Hypothalamus (tissue), 51 donors: ENCODE data around the gene POLR3A.

ENCODE experiments used
- DNase-seq, 51 donors: peaks; one replicate each; lab custom pipeline; 2025; lab: John Stamatoyannopoulos, UW

The POLR3A gene

DNA sequence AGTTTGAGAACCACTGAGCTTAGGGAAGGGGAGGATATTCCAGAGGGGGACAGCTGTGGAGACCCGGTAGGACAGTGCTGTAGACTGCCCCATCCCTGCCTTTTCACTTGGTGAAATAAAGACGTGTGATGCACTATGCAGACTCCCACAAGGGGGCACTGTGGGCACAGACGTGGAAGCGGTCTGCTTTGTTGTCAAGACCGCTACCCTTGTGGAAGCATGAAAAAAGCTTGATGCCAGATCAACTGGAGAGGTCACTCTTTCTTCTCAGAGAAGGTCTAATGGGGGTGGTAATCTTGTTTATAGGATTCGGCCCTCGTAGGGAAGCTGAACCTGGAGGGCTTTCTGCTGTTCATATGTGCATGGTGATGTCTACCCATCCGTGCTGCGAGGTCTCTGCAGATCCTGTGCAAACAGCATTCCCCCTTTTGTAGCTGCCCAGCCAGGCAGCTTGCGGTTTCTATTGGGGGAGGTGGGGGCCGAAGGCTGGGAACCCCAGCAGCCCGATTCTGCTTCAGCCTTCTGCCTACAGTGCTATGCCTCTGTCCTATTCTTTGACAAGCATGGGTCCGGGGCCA, 18.1 kb upstream of the POLR3A start:
- peak; percentile 10 to 99 (median 77) for DNase-seq

DNA sequence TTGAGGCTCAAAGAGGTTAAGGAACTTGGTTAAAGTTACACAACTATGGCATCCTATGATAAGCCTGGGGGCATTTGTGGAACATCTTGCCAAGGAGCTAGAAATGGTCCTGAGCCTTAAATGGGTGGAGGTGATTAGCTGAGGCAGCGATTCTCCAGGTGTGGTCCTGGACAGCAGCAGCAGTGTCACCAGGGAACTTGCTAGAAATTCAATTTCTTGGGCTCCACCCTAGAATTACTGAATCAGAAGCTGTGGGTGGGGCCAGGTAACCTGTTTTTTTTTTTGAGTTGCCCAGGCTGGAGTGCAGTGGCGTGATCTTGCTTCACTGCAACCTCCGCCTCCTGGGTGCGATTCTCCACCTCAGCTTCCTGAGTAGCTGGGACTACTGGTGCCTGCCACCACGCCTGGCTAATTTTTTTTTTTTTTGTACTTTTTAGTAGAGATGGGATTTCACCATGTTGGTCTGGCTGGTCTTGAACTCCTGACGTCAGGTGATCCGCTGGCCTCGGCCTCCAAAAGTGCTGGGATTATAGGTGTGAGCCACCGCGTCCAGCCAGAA, 17.5 kb upstream of the POLR3A start:
- DNase-seq, result no peak

DNA sequence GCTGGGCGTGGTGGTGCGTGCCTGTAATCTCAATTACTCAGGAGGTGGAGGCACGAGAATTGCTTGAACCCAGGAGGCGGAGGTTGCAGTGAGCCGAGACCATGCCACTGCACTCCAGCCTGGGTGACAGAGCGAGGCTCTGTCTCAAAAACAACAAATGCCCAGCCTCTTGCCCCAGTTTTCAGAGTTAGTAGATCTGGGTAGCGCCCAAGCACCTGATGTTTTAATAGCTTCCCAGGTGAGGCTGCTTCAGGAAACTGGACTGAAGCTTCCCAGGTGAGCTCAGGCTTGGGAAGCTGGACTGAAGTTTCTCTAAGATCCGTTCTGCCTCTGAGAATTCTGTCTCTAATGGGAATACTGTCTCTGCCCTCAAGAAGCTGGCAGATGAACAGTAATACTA, 16.5 kb upstream of the POLR3A start:
- no peak for DNase-seq

DNA sequence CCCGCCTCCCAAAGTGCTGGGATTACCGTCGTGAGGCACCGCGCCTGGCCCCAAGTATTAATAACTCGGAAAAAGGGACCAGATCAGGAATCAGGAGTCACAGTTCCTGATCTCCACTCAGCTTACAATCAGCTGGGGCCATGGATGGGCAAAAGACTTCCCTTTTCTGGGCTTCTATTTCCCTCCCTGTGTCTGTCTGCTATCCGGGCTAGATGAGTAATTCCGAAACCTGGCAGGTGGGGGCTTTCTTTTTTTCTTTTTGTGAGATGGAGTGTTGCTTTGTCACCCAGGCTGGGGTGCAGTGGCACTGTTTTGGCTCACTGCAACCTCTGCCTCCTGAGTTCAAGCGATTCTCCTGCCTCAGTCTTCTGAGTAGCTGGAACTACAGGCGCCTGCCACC, 15.9 kb upstream of the POLR3A start:
- peak in 10 of 51 donors; percentile 5 to 13 (median 10) for DNase-seq

DNA sequence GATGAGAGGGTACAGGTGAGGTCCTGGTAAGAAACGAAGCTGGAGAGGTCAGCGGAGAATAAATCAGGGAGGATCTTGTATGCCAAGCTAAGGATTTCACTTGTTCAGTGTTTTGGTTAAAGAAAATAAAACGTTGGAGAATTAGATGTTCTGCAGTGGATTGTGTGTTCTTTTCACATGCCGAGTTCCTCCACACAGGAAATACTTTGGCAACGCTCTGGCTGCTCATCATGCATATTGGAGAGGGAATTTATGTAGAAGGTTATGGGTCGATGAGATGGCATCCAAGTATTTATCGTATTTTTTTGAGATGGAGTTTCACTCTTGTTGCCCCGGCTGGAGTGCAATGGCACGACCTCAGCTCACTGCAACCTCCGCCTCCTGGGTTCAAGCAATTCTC, 15.4 kb upstream of the POLR3A start:
- DNase-seq, result no peak

DNA sequence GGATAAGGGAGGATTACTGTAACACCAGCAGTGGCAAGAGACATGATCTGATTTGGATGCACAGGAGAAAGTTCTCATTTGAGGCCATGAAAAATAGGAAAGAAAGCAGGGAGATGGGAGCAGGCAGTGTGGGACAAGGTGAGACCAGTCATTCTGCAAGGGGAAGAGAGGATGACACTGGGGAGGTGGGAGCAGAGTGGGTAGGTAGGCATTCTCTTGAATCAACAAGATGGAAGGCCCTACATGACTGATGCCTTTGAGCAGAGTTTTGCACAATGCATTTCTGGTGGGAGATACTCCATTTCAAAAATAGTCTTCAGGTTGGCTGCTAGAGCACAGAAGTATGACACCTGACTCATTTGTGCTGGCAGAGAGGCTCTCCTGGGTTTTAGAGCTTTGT, 14.9 kb upstream of the POLR3A start:
- no peak for DNase-seq

DNA sequence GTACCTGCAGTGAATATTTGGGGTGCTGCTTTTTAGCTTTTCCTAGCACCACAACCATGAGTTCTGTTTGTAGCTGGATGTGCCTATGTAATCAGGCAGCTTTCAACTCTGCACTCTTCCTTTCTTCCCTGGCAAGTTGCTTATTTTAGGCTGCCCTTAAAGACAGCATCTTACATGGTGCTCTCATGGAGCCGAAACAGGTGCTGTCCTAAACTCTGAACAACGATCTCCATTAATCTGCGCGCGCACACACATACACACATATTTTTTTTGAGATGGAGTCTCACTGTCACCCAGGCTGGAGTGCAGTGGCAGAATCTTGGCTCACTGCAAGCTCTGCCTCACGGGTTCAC, 13.4 kb upstream of the POLR3A start:
- no peak for DNase-seq

DNA sequence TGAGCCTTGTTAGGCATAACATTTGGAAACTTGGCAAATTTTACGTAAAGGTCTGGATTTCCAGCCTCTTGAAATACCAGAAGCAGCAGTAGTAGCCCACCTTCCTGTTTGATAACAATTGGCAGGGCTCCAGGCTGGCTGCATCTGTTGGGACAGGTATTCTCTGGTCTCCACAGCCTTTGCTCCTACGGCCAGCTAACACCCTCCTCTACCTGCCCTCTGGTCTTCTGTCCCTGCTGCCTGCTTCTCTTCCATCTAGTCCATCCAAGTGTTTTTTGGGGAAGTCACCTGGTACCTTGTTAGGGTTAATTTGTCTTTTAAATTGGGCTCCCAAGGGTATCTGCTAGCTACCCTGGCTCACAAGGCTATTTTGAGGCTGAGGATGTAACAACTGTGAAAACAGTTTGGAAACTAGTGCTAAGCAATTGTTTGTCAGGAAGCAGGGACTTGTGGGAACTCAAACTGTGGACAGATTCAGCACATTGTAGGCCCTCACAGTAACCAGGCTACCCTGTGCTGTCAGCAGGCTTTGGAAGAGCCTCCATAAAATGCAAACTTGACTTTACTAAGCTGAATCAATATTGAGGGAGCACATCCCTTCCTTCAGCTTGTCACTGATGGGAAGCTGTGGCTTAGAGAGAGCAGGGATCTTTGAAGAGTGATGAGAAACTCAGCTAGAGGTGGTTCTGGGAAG, 12.9 kb upstream of the POLR3A start:
- DNase-seq, result no peak

DNA sequence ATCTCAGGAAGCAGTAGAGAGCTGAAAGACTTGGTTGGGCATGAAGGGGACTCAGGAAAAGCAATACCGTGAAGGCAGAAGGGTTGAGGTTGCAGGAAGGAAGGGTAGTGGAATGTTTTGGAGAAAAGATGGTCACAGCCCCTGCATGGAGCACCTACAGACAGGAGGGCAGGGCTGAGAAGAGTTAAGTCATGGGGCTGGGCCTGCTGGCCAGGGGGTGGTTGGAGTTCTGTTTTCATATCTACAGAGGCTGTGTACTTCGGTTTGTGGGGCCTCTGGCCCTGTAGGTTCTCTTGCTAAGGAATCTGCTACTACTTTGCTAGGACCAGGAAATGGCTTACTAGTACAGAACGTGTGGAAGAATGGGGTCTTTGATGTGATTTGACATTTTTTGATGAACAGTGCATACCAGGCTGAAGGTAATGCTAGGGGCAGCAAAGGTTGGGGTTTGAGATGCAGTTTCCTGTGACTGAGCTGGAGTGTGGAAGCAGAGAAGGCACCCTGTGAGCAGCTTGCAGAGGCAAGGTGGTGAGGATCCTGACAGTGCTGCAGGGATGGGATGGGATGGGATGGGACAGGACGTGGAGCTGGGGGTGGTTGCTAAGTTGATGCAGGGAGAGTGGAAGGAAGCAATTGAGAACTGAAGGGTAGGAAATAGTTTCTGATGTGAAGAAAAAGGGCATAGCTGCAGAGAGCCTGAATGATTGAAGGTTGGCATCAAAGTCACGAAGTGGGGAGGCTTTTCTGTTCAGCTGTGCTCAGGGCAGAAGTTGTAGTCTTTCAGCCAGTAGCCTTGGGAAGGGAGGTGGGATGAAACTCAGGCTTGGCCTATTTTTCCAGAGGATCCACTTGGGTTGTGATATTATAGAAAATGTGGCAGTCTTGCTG, 12.1 kb upstream of the POLR3A start:
- DNase-seq, result no peak

DNA sequence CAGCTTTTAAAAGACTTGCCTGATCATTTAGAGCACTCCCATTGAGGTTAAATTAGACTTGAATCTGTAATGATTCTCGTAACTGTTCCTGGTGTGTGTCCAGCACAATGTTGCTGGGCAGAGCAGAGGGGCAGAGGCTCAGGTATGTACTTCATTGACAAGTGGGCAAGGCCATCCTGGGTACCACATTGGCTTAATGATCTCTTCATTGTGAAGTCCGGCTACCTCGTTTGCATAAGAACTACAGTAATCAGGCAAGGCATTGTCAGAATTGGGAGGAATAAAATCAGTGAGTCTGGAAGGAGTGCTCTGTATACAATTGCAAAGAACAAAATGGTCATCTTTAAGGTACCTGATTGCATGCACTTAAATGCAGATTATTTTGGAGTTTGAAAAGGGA, 10.4 kb upstream of the POLR3A start:
- DNase-seq, result no peak

DNA sequence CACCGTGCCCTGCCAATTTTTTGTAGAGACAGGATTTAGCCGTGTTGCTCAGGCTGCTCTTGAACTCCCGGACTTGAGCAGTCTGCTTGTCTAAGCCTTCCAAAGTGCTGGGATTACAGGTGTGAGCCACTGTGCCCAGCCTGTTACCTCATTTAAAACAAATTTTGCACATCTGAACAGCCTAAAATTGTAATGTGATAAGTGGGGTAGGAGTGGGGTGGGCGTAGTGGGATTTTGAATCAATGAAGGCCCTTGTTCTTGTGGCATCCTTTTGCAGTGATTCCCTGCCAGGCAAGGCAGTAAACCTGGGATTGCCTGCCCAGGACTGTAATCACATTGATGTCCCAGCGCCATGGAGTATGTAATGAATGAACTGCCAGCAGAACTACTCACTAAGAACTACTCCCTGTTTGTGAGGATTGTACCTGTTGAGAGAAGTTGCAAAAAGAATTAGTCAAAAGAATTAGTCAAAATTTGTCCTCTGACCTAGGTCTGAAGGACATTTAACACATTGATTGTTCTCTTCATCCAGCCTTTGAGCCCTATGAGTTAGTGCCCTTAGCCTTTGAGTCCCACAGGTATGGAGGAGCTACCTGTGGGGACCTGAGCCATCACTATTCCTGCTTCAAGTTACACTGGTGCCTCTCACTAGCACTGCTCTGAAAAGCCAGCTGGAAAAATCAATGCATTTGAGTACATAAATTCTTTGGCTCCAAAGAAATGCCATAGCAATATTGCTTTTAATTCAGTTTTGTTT, 9.7 kb upstream of the POLR3A start:
- no peak for DNase-seq

DNA sequence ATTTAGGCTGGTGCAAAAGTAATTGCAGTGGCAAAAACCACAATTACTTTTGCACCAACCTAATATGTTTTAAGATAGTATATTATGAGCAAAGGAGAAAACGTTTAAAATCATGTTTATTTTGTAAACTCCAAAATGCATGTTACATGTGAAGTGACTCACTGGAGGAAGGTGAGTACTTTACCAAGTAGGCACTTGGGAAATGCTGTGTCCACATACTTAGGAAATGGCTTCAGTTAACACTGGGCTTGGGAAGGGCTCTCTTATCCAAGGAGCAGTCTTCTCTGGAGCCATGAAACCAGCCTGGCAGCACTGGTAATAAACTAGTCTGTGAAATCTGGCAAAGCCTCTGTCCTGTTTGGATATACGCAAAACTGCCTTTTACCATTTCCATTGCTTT, 8.8 kb upstream of the POLR3A start:
- DNase-seq, result no peak

DNA sequence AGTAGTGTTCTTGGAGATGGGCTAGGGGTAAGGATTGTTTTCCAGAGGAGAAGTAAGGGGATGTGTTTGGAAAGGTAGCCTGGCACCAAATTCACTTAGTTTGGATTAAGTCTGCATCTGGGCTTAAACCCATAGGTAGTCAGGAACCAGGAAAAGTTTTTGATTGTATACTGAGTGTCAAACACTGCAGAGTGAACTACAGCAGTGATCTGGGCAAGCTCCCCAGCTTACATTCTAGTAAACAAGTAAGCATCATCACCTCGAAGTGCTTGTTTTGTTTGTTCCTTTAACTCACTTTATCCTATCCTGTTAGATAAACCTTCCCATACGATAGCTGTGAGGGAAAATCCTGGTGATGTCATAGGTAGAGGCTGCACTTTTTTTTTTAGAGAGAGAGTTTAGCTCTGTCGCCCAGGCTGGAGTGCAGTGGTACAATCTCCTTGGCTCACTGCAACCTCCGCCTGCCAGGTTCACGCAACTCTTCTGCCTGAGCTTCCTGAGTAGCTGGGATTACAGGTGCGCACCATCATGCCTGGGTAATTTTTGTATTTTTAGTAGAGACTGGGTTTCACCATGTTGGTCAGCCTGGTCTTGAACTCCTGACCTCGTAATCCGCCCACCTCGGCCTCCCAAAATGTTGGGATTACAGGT, 6.7 kb upstream of the POLR3A start:
- DNase-seq, result no peak

DNA sequence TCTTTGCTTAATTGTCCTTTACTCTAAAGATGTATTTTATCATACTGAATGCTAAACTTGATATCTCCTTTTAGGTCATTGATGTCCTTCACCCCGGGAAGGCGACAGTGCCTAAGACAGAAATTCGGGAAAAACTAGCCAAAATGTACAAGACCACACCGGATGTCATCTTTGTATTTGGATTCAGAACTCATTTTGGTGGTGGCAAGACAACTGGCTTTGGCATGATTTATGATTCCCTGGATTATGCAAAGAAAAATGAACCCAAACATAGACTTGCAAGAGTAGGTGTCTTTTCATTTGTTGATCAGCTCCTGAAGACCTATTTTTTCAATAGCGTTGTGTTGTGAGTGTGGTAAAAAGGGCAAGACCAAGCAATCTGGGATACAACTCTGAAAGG, 6.1 kb upstream of the POLR3A start:
- DNase-seq, result no peak

DNA sequence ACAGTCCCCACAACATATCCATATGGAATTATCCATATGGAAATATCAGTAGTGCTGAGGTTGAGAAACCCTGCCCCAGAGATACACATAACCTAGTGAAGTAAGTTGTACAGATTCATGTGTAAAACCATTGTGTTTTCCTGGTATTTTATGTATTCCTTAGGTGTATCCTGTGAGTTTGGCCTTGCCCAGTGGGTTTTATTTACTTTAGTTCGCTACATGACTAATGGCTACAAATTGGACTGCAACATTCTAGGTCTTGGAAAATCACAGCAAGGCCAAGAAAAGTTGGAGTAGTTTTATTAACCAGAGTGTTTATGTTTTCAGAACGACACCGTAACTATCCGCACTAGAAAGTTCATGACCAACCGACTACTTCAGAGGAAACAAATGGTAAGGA, 5.7 kb upstream of the POLR3A start:
- DNase-seq, result no peak

DNA sequence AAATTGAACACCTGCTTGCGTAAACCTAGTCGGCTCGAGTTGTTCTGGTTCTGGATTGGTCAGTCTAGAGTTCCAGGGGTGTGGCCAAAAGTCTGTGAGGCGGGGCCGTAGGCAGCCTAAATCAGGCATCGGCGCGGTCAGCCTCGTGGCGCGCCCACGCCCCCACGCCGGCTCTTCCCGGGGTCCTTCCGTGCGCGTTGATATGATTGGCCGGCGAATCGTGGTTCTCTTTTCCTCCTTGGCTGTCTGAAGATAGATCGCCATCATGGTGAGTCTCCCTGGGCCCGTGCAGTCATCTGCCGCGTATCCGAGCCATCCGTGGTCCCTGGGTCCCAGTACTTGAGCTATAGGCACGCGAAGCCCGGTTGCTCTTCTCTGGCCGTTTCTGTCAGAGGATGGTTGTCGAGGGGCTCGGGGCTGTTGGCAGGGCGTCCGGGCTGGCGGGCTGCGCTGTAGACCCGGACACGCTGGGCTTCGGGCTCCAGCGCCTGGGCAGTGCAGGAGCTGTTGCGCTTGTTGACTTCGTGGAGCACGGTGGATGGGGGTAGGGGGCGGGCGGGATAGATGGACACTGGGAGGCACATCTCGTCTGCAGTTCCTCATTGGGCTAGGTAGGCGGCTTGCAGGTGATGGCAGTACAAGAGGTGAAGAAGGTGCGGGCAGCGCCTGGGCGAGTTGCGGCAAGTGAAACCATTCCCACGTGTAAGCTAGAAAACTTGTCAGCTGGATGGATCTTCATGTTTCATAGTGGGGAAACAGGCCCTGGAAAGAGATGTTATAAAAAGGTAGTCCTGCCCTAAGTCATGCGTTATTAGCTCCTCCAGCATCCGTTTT, 4.5 kb upstream of the POLR3A start, which contains the start of gene RPS24:
Gene RPS24, plus strand, starts transcription at position 227 of the 834 bp plus-strand sequence. Its CDS starts 39 bp downstream, at position 266.
- peak; percentile 45 to 96 (median 89) for DNase-seq

DNA sequence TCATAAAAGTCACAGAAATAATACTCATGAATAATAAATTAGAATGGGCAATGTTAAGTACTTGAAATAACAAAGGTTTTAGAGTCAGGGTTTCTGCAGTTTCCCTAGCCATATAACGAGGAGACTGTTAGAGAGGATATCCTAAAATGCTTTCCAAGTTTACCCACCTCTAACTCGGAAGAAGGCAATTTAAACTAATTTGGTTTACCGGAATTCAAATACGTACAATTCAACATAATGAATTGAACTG, 4.0 kb upstream of the POLR3A start:
- no peak for DNase-seq

DNA sequence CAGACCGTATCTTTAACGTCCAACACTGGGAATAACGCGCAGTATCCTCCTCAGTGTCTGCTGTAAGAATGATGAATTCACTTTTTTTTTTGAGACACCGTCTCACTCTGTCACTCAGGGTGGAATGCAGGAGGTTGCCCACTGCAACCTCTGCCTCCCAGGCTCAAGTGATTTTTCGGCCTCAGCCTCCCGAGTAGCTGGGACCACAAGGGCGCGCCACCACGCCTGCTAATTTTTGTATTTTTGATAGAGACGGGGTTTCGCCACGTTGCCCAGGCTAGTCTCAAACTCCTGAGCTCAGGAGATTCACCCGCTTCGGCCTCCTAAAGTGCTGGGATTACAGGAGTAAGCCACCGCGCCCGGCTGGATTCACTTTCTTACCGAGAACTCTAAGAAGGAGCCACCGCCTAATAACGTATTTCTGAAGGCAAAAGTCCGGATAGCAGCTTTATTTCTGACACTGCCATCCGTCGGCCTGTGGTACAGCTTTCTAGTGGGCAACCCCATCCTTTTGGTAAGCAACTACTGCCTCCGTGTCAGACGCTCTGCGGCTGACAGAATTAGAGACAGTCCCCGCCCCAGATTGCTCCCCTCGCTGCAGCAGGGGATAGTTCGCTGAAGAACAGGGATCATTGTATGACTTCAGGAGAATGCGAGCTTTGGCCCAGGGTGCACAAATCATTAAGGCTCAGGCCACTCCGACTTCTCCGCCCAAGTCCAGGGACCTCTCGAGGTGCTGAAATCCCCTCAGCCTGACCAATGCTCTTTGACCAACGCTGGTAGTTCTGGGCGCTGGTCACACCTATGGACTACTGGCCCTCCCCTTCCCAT, 662 bp downstream of the POLR3A start:
- DNase-seq, result peak in 4 of 51 donors; percentile 45 to 57 (median 48)
